ENCODE measurements around the gene MORC4.

The MORC4 gene

DNA sequence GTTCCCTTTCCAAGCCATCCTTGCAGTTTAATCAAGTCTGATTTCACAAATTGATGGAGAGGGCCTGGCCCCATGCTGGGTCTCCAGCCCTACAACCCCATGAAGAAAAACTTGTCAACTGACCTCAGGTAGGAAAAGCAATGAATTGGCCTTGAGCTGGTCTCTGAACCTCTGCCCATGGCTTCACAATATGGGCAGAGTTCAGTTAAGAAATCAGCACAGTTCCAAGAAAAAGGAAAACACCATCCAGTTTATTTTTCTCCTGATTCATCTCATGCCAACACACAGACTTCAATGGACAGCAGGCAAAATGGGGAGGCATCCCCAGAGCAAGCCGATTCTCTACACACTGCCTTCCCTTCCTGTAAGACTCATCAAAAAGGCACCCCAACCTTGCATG lies 100.2 kb downstream of the MORC4 start:
- TF ChIP-seq JUND (IDR thresholded peaks at IDR 0.05; ENCODE audit: low read depth), result no peak
- in situ Hi-C loops (cut with HindIII; ENCODE audit: low pct_unique_long_range_greater_than_20kb, low sequenced_read_pairs), result no loop called here
- no peak for DNase-seq (ENCODE audit: low read depth in 1 of 2, low spot score in 1 of 2)

DNA sequence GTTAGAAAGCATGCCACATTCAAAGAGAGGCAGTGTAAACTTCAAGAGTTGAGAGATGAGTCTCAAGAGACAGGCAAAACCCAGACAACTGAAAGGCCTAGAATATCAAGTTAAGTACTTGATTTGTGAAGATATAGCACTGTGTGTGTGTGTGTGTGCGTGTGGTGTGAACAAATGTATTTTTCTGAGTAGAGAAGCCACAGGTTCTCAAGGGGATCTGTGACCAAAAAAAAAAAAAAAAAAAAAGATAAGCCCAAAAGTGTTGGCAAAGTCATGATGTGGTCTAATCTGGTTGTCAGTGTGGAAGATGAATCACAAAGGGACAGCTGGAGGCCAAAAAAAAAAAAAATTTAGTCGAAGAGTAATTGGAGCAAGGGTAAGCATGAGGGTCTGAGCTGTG lies 100.7 kb downstream of the MORC4 start:
- in situ Hi-C loops (cut with HindIII; ENCODE audit: low pct_unique_long_range_greater_than_20kb, low sequenced_read_pairs), result no loop called here
- DNase-seq (ENCODE audit: low read depth in 1 of 2, low spot score in 1 of 2), result no peak
- no peak for TF ChIP-seq JUND (IDR thresholded peaks at IDR 0.05; ENCODE audit: low read depth)

DNA sequence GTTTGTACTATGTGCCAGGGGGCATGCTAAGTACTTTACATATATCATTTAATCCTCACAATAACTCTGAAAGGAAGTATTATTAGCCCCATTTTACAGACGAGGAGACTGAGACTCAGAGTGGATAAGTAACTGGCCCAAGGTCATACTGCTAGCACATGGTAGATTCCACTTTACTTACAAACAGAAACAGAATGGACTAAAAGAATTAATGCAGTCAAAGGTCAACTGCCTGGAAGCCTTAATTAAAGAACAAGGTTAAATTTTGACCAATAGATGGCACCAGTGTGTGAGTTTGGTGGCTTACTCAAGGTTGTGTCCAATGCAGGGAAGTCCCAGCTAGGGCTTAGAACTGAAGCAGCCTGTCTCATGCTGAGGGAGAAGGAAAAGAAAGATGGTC lies 101.5 kb downstream of the MORC4 start:
- peak; percentile 1 to 53 for DNase-seq (ENCODE audit: low read depth in 1 of 2, low spot score in 1 of 2)
- in situ Hi-C loops (cut with HindIII; ENCODE audit: low pct_unique_long_range_greater_than_20kb, low sequenced_read_pairs), result no loop called here
- TF ChIP-seq JUND (IDR thresholded peaks at IDR 0.05; ENCODE audit: low read depth), result no peak

GRCh38 chrX:106897259-106897658 lies 102.8 kb downstream of the MORC4 start:
- DNase-seq (ENCODE audit: low read depth in 1 of 2, low spot score in 1 of 2), result no peak
- no peak for TF ChIP-seq JUND (IDR thresholded peaks at IDR 0.05; ENCODE audit: low read depth)
- in situ Hi-C loops (cut with HindIII; ENCODE audit: low pct_unique_long_range_greater_than_20kb, low sequenced_read_pairs), result no loop called here

- TF ChIP-seq JUND (IDR thresholded peaks at IDR 0.05; ENCODE audit: low read depth), result no peak
- in situ Hi-C loops (cut with HindIII; ENCODE audit: low pct_unique_long_range_greater_than_20kb, low sequenced_read_pairs), result no loop called here
- DNase-seq (ENCODE audit: low read depth in 1 of 2, low spot score in 1 of 2), result peak in 1 of 2 experiments; percentile 32
Measured at GRCh38 chrX:106894978-106895452, 105.0 kb downstream of the MORC4 start.

DNA sequence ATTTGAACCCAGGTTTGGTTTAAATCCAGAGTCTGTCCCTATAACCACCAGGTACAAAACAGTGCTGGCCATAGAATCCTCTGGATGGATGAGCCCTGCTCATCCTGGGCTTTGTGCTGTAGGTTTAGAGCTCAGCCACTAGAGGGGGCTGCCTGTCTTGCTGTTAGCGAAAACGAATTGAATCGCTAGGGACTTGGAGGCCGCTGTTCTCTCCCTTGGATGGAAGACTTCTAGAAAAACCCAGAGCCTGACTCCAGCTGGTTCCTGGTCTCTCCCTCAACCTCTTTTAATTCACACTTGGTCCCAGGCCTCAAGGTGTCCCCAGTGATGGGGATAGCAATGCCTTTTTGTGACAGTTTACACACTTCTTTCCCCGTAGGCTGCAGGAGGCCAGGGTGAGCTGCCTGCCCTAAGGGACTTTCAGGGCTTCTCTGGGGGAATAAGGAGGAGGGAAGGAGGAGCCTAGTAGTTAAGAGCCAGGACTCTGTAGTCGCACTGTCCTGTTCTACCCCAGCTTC lies 105.6 kb downstream of the MORC4 start:
- peak; percentile 2 to 68 for DNase-seq (ENCODE audit: low read depth in 1 of 2, low spot score in 1 of 2)
- in situ Hi-C loops (cut with HindIII; ENCODE audit: low pct_unique_long_range_greater_than_20kb, low sequenced_read_pairs), result no loop called here
- no peak for TF ChIP-seq JUND (IDR thresholded peaks at IDR 0.05; ENCODE audit: low read depth)

- TF ChIP-seq JUND (IDR thresholded peaks at IDR 0.05; ENCODE audit: low read depth), result no peak
- DNase-seq (ENCODE audit: low read depth in 1 of 2, low spot score in 1 of 2), result no peak
- in situ Hi-C loops (cut with HindIII; ENCODE audit: low pct_unique_long_range_greater_than_20kb, low sequenced_read_pairs), result no loop called here
Measured at GRCh38 chrX:106891762-106892460, 108.1 kb downstream of the MORC4 start.
